Measurements from ENCODE around the gene MSRB3. TPM values are rescaled to one million over a fixed set of nuclear protein-coding genes. Genes with fewer than 3 reads are reported as not detected.
"Not testable (repeated sequence)": the region's sequence is repeated elsewhere in the genome, so short reads cannot be mapped to it uniquely, and the experiment has no call there.

Gene MSRB3
- total RNA-seq, 1 experiment from 2014 or later, result 1.1 TPM

DNA sequence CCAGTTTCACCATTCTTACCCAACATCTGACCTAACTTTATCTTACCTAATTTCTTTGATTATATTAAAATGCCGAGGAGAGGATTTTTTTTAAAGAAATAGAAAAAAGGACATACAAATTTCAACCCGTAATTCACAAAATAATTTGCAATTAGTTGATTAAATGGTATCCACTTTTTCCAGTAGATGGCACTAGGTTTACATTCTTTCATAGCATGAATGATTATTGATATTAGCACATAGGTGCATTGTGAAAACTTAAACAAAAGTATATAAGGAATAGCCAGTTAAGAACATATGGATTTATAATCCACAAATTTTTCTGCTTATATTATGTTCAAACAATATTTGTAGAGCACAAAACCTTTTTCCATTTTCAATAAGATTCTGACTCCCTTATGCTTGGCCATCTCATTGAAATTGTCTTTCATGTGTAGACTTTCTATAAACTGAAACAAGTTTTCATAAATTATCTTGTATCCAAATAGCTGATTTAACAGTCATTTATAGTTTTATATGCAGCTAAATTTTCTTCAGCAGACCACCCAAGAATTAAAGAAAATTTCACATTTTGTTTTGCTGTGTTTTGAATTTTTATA lies 35.3 kb downstream of the MSRB3 start:
- Histone ChIP-seq H3T11ph (ENCODE audit: low read length) (no peak overlapping the region), H2BK20ac (ENCODE audit: low read depth, low read length, poor library complexity, severe bottlenecking) (no peak overlapping the region), H3K4me2 (ENCODE audit: insufficient read depth, insufficient read length, low read length) (no peak overlapping the region), H4K20me1 (ENCODE audit: control insufficient read depth, insufficient read depth, insufficient read length) (no peaks in the 10 kb centered on the region), H4K8ac (replicated peaks; ENCODE audit: insufficient read length, low read depth, low read length) (no peak overlapping the region), H4K5ac (ENCODE audit: insufficient read length, low read depth, low read length) (no peak overlapping the region), H3K27me3 (ENCODE audit: insufficient read depth, low read length) (no peaks in the 10 kb centered on the region), H3K79me1 (ENCODE audit: insufficient read depth, low read depth, low read length, poor library complexity, severe bottlenecking) (no peaks in the 10 kb centered on the region), H2AK5ac (ENCODE audit: insufficient read length, low read length) (no peak overlapping the region), H3K56ac (ENCODE audit: insufficient read length, low read depth, low read length) (no peak overlapping the region), H3K9ac (ENCODE audit: extremely low read depth, insufficient read length, low read length) (no peak overlapping the region), H2BK12ac (ENCODE audit: insufficient read length, low read depth, low read length) (no peak overlapping the region), H3K14ac (ENCODE audit: insufficient read depth, low read length) (no peak overlapping the region), H3K79me2 (ENCODE audit: insufficient read depth, low read length) (no peaks in the 10 kb centered on the region), H3K4me1 (ENCODE audit: insufficient read depth, low read length) (no peaks in the 10 kb centered on the region), H3K18ac (ENCODE audit: insufficient read length, low read depth, low read length) (no peak overlapping the region), H3K23me2 (ENCODE audit: insufficient read length, low read depth, low read length, poor library complexity, severe bottlenecking) (no peaks in the 10 kb centered on the region), H3K27ac (ENCODE audit: insufficient read length, low read depth, low read length) (no peak overlapping the region), H3K4ac (ENCODE audit: low read depth, low read length) (no peak overlapping the region), H2BK15ac (ENCODE audit: low read depth, low read length) (no peak overlapping the region), H4K91ac (ENCODE audit: insufficient read length, low read depth, low read length) (no peak overlapping the region), H3K23ac (ENCODE audit: insufficient read length, low read depth, low read length) (no peak overlapping the region), H3K9me3 (ENCODE audit: control insufficient read depth, low read depth, low read length) (no peaks in the 10 kb centered on the region), H2AFZ (ENCODE audit: low read length) (no peak overlapping the region), H2BK120ac (ENCODE audit: low read depth, low read length, poor library complexity, severe bottlenecking) (no peak overlapping the region), H2BK5ac (ENCODE audit: insufficient read length, low read length) (no peak overlapping the region)
- Mint-ChIP-seq H3K27me3 (ENCODE audit: low read depth) (no peaks in the 10 kb centered on the region), H3K4me1 (peaks cover 6 to 7% of the 10 kb centered on the region in 2 experiments; a peak in 3 of 4 replicates), H3K4me3 (no peak overlapping the region), H3K36me3 (ENCODE audit: insufficient read depth in 1 of 3, low read depth in 3 of 3) (no peaks in the 10 kb centered on the region), H3K27ac (no peak overlapping the region), H3K9me3 (no peaks in the 10 kb centered on the region)
- TF ChIP-seq, protein P1, sequence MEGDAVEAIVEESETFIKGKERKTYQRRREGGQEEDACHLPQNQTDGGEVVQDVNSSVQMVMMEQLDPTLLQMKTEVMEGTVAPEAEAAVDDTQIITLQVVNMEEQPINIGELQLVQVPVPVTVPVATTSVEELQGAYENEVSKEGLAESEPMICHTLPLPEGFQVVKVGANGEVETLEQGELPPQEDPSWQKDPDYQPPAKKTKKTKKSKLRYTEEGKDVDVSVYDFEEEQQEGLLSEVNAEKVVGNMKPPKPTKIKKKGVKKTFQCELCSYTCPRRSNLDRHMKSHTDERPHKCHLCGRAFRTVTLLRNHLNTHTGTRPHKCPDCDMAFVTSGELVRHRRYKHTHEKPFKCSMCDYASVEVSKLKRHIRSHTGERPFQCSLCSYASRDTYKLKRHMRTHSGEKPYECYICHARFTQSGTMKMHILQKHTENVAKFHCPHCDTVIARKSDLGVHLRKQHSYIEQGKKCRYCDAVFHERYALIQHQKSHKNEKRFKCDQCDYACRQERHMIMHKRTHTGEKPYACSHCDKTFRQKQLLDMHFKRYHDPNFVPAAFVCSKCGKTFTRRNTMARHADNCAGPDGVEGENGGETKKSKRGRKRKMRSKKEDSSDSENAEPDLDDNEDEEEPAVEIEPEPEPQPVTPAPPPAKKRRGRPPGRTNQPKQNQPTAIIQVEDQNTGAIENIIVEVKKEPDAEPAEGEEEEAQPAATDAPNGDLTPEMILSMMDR (conservative IDR thresholded peaks at IDR 0.05), result peak; percentile 60
- no CpG with 5 or more reads among the region's 2 CpGs for WGBS (ENCODE audit: extremely low coverage, insufficient read length, low lambda C conversion rate)
- no peak for DNase-seq

DNA sequence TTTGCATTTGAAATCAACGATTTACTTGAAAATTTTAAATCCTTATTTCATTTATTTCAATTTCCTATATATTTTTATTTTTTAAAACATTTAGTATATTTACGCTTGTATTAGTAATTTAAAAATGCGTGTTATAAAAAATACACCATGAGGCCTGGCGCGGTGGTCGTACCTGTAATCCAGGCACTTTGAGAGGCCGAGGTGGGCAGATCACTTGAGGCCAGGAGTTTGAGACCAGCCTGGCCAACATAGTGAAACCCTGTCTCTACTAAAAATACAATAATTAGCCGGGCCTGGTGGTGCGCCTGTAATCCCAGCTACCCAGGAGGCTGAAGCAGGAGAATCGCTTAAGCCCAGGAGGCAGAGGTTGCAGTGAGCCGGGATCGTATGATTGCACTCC lies 36.8 kb downstream of the MSRB3 start:
- not testable (repeated sequence) for H3K14ac ChIP-seq (ENCODE audit: insufficient read depth, low read length); H4K8ac ChIP-seq (replicated peaks; ENCODE audit: insufficient read length, low read depth, low read length); H3K9ac ChIP-seq (ENCODE audit: extremely low read depth, insufficient read length, low read length); H3K27ac Mint-ChIP-seq; H3K79me1 ChIP-seq (ENCODE audit: insufficient read depth, low read depth, low read length, poor library complexity, severe bottlenecking); H4K5ac ChIP-seq (ENCODE audit: insufficient read length, low read depth, low read length); H3K79me2 ChIP-seq (ENCODE audit: insufficient read depth, low read length); H3K56ac ChIP-seq (ENCODE audit: insufficient read length, low read depth, low read length); H3K4me3 Mint-ChIP-seq; H2BK12ac ChIP-seq (ENCODE audit: insufficient read length, low read depth, low read length); H3K27ac ChIP-seq (ENCODE audit: insufficient read length, low read depth, low read length); H2BK120ac ChIP-seq (ENCODE audit: low read depth, low read length, poor library complexity, severe bottlenecking); H2AK5ac ChIP-seq (ENCODE audit: insufficient read length, low read length); H3K4me1 ChIP-seq (ENCODE audit: insufficient read depth, low read length); H4K20me1 ChIP-seq (ENCODE audit: control insufficient read depth, insufficient read depth, insufficient read length); H3K23me2 ChIP-seq (ENCODE audit: insufficient read length, low read depth, low read length, poor library complexity, severe bottlenecking); H3T11ph ChIP-seq (ENCODE audit: low read length); H3K36me3 Mint-ChIP-seq (ENCODE audit: insufficient read depth in 1 of 3, low read depth in 3 of 3); H3K4me2 ChIP-seq (ENCODE audit: insufficient read depth, insufficient read length, low read length); H3K4me1 Mint-ChIP-seq; H3K9me3 Mint-ChIP-seq; H3K23ac ChIP-seq (ENCODE audit: insufficient read length, low read depth, low read length); H3K27me3 Mint-ChIP-seq (ENCODE audit: low read depth); H2BK15ac ChIP-seq (ENCODE audit: low read depth, low read length); H2AFZ ChIP-seq (ENCODE audit: low read length); H2BK20ac ChIP-seq (ENCODE audit: low read depth, low read length, poor library complexity, severe bottlenecking); H3K4ac ChIP-seq (ENCODE audit: low read depth, low read length); H3K9me3 ChIP-seq (ENCODE audit: control insufficient read depth, low read depth, low read length); H3K27me3 ChIP-seq (ENCODE audit: insufficient read depth, low read length); H2BK5ac ChIP-seq (ENCODE audit: insufficient read length, low read length); H4K91ac ChIP-seq (ENCODE audit: insufficient read length, low read depth, low read length); DNase-seq; H3K18ac ChIP-seq (ENCODE audit: insufficient read length, low read depth, low read length)
- no CpG with 5 or more reads among the region's 12 CpGs for WGBS (ENCODE audit: extremely low coverage, insufficient read length, low lambda C conversion rate)
